GM10266 (cell line): ENCODE data around the gene HIBADH.

Source experiments
- DNase-seq: peaks from one replicate; pipeline ENCODE4 v3.0.0; 2012; ENCODE audit errors: extremely low spot score
- TF ChIP-seq, protein P1 (sequence below): IDR thresholded peaks from 2 replicates; pipeline ENCODE4 v1.5.1; 2012; ENCODE audit warnings: mild to moderate bottlenecking, low read depth; ENCODE audit not compliant: control insufficient read depth, insufficient read depth; ENCODE audit errors: missing control alignments

The HIBADH gene

DNA sequence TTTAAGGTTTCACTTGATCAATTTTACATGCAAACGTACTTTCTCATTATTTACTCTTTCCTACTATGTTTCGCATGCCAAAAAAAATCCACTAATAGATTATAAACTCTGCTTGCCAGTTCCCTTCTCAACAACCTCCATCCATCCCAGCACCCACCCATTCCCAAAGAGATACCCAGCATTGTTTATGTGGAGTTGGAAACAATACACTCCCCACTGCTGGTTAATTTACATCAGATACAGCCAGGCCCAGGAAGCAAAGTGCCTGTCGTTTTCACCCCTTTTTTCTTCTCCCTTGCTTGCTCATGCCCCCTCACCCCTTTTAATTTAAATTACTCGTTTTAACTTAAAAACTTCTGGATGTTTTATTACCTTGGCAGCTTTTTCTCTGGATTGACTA is 59.9 kb downstream of the HIBADH start:
- TF ChIP-seq, protein P1, sequence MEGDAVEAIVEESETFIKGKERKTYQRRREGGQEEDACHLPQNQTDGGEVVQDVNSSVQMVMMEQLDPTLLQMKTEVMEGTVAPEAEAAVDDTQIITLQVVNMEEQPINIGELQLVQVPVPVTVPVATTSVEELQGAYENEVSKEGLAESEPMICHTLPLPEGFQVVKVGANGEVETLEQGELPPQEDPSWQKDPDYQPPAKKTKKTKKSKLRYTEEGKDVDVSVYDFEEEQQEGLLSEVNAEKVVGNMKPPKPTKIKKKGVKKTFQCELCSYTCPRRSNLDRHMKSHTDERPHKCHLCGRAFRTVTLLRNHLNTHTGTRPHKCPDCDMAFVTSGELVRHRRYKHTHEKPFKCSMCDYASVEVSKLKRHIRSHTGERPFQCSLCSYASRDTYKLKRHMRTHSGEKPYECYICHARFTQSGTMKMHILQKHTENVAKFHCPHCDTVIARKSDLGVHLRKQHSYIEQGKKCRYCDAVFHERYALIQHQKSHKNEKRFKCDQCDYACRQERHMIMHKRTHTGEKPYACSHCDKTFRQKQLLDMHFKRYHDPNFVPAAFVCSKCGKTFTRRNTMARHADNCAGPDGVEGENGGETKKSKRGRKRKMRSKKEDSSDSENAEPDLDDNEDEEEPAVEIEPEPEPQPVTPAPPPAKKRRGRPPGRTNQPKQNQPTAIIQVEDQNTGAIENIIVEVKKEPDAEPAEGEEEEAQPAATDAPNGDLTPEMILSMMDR = no peak
- no peak for DNase-seq

DNA sequence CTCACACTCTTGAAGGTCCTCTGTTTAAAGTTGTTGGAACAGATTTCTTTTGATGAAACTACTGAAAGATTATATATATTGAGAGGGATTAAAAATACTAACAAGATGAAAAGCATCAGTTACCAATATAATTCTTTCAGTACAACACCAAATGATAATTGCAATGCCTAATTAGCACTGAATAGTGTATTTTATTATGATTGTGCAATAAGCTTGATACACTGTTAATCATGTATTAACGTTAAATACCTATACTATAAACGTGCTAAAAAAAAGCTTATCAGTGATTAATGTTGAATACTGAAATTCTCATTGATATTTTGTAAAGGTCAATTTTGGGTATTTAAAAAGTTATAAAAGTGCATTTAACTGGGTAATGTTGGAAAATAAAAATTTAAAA is 61.5 kb downstream of the HIBADH start:
- DNase-seq = no peak
- TF ChIP-seq, protein P1 = no peak

DNA sequence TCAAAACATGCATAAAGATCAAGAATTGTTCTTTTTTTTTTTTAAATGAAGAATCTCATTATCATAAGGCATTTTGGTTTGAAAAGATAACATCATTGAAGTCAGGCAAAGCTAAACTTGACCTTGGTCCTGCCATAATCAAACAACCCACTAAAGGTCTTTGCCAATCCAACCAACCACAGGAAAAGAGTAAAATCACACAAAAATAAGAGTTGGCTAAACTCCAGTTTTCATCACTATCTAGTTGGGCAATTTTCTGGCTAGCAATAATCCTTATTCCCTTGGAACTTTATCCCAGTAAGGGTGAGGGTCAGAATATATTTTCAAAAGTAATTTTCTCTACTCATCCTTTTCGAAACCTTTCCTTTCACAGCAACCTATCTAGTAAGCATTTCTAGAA is 62.4 kb downstream of the HIBADH start:
- TF ChIP-seq, protein P1 = no peak
- no peak for DNase-seq

DNA sequence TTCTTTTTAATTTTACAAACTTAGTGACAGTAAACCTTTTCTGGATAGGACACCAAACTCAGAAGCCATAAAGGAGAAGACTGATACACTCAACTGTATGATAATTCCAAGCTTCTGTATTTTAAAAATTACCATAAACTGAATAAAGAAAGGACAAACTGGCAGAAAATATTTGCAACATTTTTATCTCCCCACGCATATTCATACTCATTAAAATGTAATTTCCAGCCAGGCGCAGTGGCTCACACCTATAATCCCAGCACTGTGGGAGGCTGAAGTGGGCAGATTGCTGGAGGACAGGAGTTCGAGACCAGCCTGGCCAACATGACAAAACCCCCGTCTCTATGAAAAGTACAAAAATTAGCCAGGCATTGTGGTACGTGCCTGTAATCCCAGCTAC is 67.7 kb downstream of the HIBADH start:
- DNase-seq = no peak
- TF ChIP-seq, protein P1 = no peak

DNA sequence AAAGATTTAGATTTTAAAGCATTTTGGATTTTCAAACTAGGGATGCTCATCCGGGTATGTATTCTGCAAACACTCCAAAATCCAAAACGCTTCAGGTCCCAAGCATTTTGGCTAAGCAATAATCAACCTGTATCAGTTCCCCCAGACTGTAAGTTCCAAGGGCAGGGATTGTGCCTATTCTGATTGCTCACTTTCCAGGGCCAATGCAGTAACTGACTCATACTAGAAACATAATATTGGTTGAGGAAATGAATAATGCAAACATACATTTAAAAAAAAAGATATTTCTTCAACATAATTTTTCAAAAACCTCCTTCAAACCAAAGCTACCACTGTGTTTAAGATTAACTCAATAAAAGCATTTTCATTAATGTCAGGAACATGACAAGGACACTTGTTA is 69.5 kb downstream of the HIBADH start:
- TF ChIP-seq, protein P1 = no peak

DNA sequence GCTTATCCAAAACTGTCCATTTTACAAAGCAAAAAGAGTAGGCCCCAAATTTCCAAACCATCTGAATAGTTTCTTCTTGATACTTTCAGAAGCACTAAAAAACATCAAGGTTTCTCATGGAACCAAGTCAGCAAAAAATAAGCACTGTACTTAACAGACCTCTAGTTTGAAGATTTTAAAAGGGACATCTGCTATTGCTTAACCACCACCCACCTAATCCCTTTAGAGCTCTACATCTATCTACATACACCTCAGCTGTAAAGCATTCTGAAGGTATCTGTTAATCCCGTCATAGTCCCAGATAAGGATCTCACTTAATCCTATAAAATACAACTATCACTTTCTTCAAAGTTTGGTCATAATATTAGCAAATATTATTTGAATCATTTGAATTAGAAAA is 72.3 kb downstream of the HIBADH start:
- TF ChIP-seq, protein P1 = no peak
- no peak for DNase-seq

More for the DNA sequence above, 69.5 kb downstream of the HIBADH start:
- DNase-seq = no peak

DNA sequence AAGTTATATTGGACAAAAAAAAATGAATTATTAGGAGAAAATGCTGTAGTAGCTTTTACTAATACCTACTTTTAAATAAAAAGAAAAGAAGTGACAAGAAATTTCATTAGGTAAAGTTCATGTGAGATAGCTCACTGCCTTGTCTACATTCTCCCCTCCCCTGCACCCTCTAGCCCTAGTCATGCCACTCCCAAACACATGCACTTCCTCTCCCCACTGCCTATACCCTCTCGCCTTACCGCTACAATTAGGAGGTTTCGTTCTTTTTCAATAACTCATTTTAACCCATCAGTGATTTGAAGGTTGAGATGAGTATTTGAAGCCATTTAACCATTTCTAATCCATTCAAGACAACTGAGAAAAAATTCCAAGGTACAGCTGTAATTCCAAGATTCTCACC is 75.3 kb downstream of the HIBADH start:
- DNase-seq = no peak
- TF ChIP-seq, protein P1 = no peak

DNA sequence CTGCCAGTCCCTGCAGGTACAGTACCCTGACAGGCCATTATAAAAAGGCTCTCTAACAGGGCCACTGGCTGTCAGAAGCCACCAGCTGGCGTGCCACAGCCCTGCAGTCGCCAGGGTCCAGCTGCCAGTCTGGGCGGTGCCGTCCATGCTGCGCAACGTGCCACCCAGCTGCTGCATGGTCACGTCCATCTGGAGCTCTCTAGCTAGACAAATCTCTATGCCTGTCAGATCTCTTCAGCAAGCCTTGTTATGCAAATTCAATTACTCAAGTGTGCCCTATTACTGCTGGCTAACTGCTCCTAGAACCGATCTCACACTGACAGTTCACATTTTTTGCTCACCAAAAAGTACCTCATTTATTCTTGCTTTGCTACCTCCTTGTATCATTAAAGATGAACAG is 75.9 kb downstream of the HIBADH start:
- TF ChIP-seq, protein P1 = no peak
- DNase-seq = peak; percentile 16
